Measurements from ENCODE around the gene SSBP3. TPM values are rescaled to one million over a fixed set of nuclear protein-coding genes. Genes with fewer than 3 reads are reported as not detected.

Gene SSBP3
- total RNA-seq, 2 donors from 2014 or later = 7.9 to 23.1 TPM

GRCh38 chr1:54227091-54227602, 179.0 kb downstream of the SSBP3 start:
- Histone ChIP-seq H3K4me1 (peaks cover 12% of the 10 kb centered on the region), H3K27me3 (no peaks in the 10 kb centered on the region), H3K9me3 (no peaks in the 10 kb centered on the region), H3K27ac (peak overlapping the region; percentile 24 to 56 (median 46)), H3K36me3 (replicated peaks in 1 of 2; ENCODE audit: insufficient read depth in 1 of 2, low read depth in 2 of 2) (no peaks in the 10 kb centered on the region), H3K4me3 (no peak overlapping the region)
- peak; percentile 94 for ATAC-seq
- 54 to 72% methylated on average over 8 of the region's 8 CpGs for WGBS, 2 donors
- intact Hi-C loops (cut with DNase I) = no loop called here
- TF ChIP-seq, protein P1, sequence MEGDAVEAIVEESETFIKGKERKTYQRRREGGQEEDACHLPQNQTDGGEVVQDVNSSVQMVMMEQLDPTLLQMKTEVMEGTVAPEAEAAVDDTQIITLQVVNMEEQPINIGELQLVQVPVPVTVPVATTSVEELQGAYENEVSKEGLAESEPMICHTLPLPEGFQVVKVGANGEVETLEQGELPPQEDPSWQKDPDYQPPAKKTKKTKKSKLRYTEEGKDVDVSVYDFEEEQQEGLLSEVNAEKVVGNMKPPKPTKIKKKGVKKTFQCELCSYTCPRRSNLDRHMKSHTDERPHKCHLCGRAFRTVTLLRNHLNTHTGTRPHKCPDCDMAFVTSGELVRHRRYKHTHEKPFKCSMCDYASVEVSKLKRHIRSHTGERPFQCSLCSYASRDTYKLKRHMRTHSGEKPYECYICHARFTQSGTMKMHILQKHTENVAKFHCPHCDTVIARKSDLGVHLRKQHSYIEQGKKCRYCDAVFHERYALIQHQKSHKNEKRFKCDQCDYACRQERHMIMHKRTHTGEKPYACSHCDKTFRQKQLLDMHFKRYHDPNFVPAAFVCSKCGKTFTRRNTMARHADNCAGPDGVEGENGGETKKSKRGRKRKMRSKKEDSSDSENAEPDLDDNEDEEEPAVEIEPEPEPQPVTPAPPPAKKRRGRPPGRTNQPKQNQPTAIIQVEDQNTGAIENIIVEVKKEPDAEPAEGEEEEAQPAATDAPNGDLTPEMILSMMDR (IDR thresholded peaks at IDR 0.05) = no peak
- peak in 1 of 3 donors; percentile 18 for TF ChIP-seq POLR2A (IDR thresholded peaks at IDR 0.05)
- DNase-seq = peak; percentile 80 to 95 (median 90)

DNA sequence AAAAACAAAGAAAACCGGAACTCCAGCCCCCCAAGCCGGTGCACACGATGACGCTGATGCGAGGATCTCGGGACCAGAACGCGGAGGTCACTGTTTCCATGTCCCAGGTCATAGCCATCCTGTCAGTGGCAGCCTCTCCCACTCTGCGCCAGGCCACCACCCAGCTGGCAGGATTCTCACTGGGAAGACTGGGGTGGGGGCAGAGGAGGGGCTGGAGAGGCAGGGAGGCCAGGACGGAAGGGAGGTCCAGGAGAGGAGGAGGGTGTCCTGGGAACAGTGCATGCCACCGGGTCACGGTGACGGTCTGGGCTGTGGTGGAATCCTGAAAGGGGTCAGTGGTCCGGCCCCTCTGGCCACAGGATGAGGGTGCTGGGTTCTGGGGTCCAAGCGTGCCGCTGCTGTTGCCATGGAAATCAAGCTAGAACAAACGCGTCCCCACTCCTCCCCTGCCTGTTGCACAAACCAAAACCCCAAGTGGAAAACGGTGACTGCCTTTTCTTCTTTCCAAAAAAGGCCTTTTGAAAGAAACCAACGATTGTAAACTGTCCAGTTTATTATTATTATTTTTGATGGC, 180.1 kb downstream of the SSBP3 start:
- intact Hi-C loops (cut with DNase I) = no loop called here

GRCh38 chr1:54225378-54225777, 180.8 kb downstream of the SSBP3 start:
- Histone ChIP-seq H3K27ac (no peak overlapping the region), H3K4me1 (peaks cover 14% of the 10 kb centered on the region), H3K27me3 (no peaks in the 10 kb centered on the region), H3K9me3 (no peaks in the 10 kb centered on the region), H3K4me3 (no peak overlapping the region), H3K36me3 (replicated peaks in 1 of 2; ENCODE audit: insufficient read depth in 1 of 2, low read depth in 2 of 2) (no peaks in the 10 kb centered on the region)
- 80 to 86% methylated on average over 6 of the region's 6 CpGs for WGBS, 2 donors
- ATAC-seq (no peak), DNase-seq (no peak)
- intact Hi-C loops (cut with DNase I) = no loop called here
- TF ChIP-seq, protein P1 (IDR thresholded peaks at IDR 0.05) = no peak
- no peak for TF ChIP-seq POLR2A (IDR thresholded peaks at IDR 0.05)

More for the DNA sequence above, 180.1 kb downstream of the SSBP3 start:
- ATAC-seq (no peak), DNase-seq (no peak)
- Histone ChIP-seq H3K36me3 (replicated peaks in 1 of 2; ENCODE audit: insufficient read depth in 1 of 2, low read depth in 2 of 2) (no peaks in the 10 kb centered on the region), H3K27me3 (no peaks in the 10 kb centered on the region), H3K4me3 (no peak overlapping the region), H3K9me3 (no peaks in the 10 kb centered on the region), H3K4me1 (peaks cover 12% of the 10 kb centered on the region), H3K27ac (no peak overlapping the region)
- TF ChIP-seq, protein P1 (IDR thresholded peaks at IDR 0.05) = no peak
- no peak for TF ChIP-seq POLR2A (IDR thresholded peaks at IDR 0.05)
- 85 to 90% methylated on average over 19 to 20 of the region's 20 CpGs for WGBS, 2 donors

GRCh38 chr1:54224233-54224632, 182.0 kb downstream of the SSBP3 start:
- no peak overlapping the region for H3K4me3 ChIP-seq
- no peak overlapping the region for H3K27ac ChIP-seq
- 91 to 97% methylated on average over 6 of the region's 6 CpGs for WGBS, 2 donors
- ATAC-seq (no peak), DNase-seq (no peak)
- intact Hi-C loops (cut with DNase I) = no loop called here
- TF ChIP-seq, protein P1 (IDR thresholded peaks at IDR 0.05) = no peak
- no peak for TF ChIP-seq POLR2A (IDR thresholded peaks at IDR 0.05)
- H3K4me1 ChIP-seq = peaks cover 26% of the 10 kb centered on the region
- H3K36me3 ChIP-seq (replicated peaks in 1 of 2; ENCODE audit: insufficient read depth in 1 of 2, low read depth in 2 of 2) = no peaks in the 10 kb centered on the region
- no peaks in the 10 kb centered on the region for H3K27me3 ChIP-seq
- no peaks in the 10 kb centered on the region for H3K9me3 ChIP-seq

All from body of pancreas (tissue), 4 donors.